Natural killer cell (primary cell): Measurements from ENCODE around the gene MCEE. TPM values are rescaled to one million over a fixed set of nuclear protein-coding genes. Genes with fewer than 3 reads are reported as not detected.

ENCODE experiments used
- total RNA-seq, 4 donors: library from RNA; stranded (reverse); fragments of 120-200 nt in 1 of 4; gene quantifications; one replicate each; pipeline versions ENCODE4 v1.2.3 to v1.2.4, GENCODE V29; 2013 to 2022

Gene MCEE
- total RNA-seq, 3 donors from 2014 or later (not counting 1 experiment from before 2014, with no cell fraction given) = 8.4 to 10.4 (median 8.7) TPM

Other genes with a start within 250 kb of the MCEE start
- gene VAX2, start 229.7 kb downstream of the MCEE start, total RNA-seq = not detected
- not detected for gene ATP6V1B1, start 194.3 kb downstream of the MCEE start, total RNA-seq
- gene ANKRD53, start 151.6 kb downstream of the MCEE start, total RNA-seq = 1 to 10 TPM; 2.2 to 3.1 (median 2.5) TPM
- 10 to 100 TPM; 30.3 to 44.2 (median 43.2) TPM for gene TEX261, start 135.4 kb downstream of the MCEE start, total RNA-seq
- 10 to 100 TPM; 67.3 to 93.6 (median 74.9) TPM for gene NAGK, start 61.6 kb downstream of the MCEE start, total RNA-seq
- gene MPHOSPH10, start 405 bp upstream of the MCEE start, total RNA-seq = 10 to 100 TPM; 27.9 to 34.2 (median 31.4) TPM
- 1 to 10 TPM; 1.9 to 3.4 (median 3.2) TPM for gene PAIP2B, start 96.9 kb upstream of the MCEE start, total RNA-seq
- 100 to 1,000 TPM; 104 to 126 (median 113) TPM for gene ZNF638, start 201.6 kb upstream of the MCEE start, total RNA-seq